SU-DHL-6 (cell line): Measurements from ENCODE around the gene ME3.

Source experiments
- H2AFZ ChIP-seq: fragments of 200-600 bp; sonication (generic); 2 replicates; pipeline ENCODE4 v1.6.1; 2014; ENCODE audit warnings: low read depth, mild to moderate bottlenecking, moderate library complexity, mixed read lengths, antibody characterized with exemption, low read length; ENCODE audit not compliant: severe bottlenecking
- H3F3A ChIP-seq: fragments of 200-600 bp; shearing (Covaris generic); 2 replicates; pipeline ENCODE4 v1.6.0; 2016; ENCODE audit warnings: antibody characterized with exemption, mild to moderate bottlenecking; ENCODE audit not compliant: insufficient read depth
- H3K27ac ChIP-seq: fragments of 200-600 bp; sonication (generic); 2 replicates; pipeline ENCODE4 v1.5.1; 2016; ENCODE audit warnings: low read depth, mild to moderate bottlenecking, low read length, moderate library complexity, mixed read lengths
- H3K27me3 ChIP-seq: fragments of 200-600 bp; sonication (generic), shearing (Covaris generic); 2 replicates; pipeline ENCODE4 v1.6.0; 2014; ENCODE audit warnings: mild to moderate bottlenecking, low read length
- H3K36me3 ChIP-seq: fragments of 200-600 bp; sonication (generic); 2 replicates; pipeline ENCODE4 v1.6.1; 2014; ENCODE audit warnings: mild to moderate bottlenecking, low read length, mixed read lengths
- H3K4me2 ChIP-seq: fragments of 300-600, 200-600 bp; shearing (Covaris generic), sonication (generic); 2 replicates; pipeline ENCODE4 v1.6.0; 2014; ENCODE audit warnings: low read length, low read depth, mild to moderate bottlenecking; ENCODE audit not compliant: poor library complexity, severe bottlenecking
- H3K4me3 ChIP-seq: fragments of 200-600 bp; sonication (generic); 2 replicates; pipeline ENCODE4 v1.5.1; 2014; ENCODE audit warnings: antibody characterized with exemption, low read length, mild to moderate bottlenecking, mixed read lengths; ENCODE audit not compliant: insufficient read depth, poor library complexity, severe bottlenecking
- H3K79me2 ChIP-seq: fragments of 200-600 bp; sonication (generic); 2 replicates; pipeline ENCODE4 v1.6.1; 2014; ENCODE audit warnings: mild to moderate bottlenecking, low read length, moderate library complexity; ENCODE audit not compliant: insufficient read depth
- H3K9ac ChIP-seq: fragments of 200-600 bp; sonication (generic); 2 replicates; pipeline ENCODE4 v1.7.0; 2014; ENCODE audit warnings: mild to moderate bottlenecking, low read length
- H3K9me2 ChIP-seq: fragments of 200-600 bp; sonication (generic); replicated peaks from 2 replicates; pipeline ENCODE4 v1.6.1; 2014; ENCODE audit warnings: low read length; ENCODE audit not compliant: insufficient read depth
- H3K9me3 ChIP-seq: fragments of 200-600 bp; sonication (generic); 2 replicates; pipeline ENCODE4 v1.6.1; 2014; ENCODE audit warnings: low read length, mixed read lengths; ENCODE audit not compliant: insufficient read depth
- H4K20me1 ChIP-seq: fragments of 200-600 bp; sonication (generic); 2 replicates; pipeline ENCODE4 v1.6.1; 2014; ENCODE audit warnings: low read depth, mild to moderate bottlenecking, antibody characterized with exemption, low read length, moderate library complexity, mixed read lengths
- CTCF ChIP-seq: fragments of 200-600 bp; sonication (generic); IDR thresholded peaks from one replicate; pipeline ENCODE4 v1.5.1; 2017; ENCODE audit warnings: antibody characterized with exemption, mild to moderate bottlenecking, low read length, moderate library complexity; ENCODE audit not compliant: insufficient read depth, poor library complexity, severe bottlenecking
- EZH2phosphoT487 ChIP-seq: fragments of 200-600 bp; sonication (generic), shearing (Covaris generic); conservative IDR thresholded peaks from 2 replicates; pipeline ENCODE4 v1.6.1; 2018; ENCODE audit warnings: mild to moderate bottlenecking, antibody characterized with exemption, low read length, moderate library complexity, mixed read lengths

ME3 gene

GRCh38 chr11:86395061-86395551 is 277.3 kb downstream of the ME3 start:
- Histone ChIP-seq H3K79me2 (no peaks in the 10 kb centered on the region), H3F3A (no peaks in the 10 kb centered on the region), H3K27ac (no peak overlapping the region), H2AFZ (no peak overlapping the region), H3K4me2 (no peak overlapping the region), H3K27me3 (no peaks in the 10 kb centered on the region), H4K20me1 (no peaks in the 10 kb centered on the region), H3K4me3 (no peak overlapping the region), H3K9me2 (no peaks in the 10 kb centered on the region), H3K9ac (no peak overlapping the region), H3K9me3 (no peaks in the 10 kb centered on the region), H3K36me3 (no peaks in the 10 kb centered on the region)
- TF ChIP-seq EZH2phosphoT487: no peak
- no peak for TF ChIP-seq CTCF
